ENCODE results near the gene EIF3L.

- TF ChIP-seq ZFP3 (CRISPR knock-in tag; IDR thresholded peaks at IDR 0.05) (no peak), CSRNP3 (CRISPR knock-in tag; IDR thresholded peaks at IDR 0.05) (no peak), ZNF565 (CRISPR knock-in tag; conservative IDR thresholded peaks at IDR 0.05; ENCODE audit: low read depth) (no peak)
- TF ChIP-seq, protein P1, sequence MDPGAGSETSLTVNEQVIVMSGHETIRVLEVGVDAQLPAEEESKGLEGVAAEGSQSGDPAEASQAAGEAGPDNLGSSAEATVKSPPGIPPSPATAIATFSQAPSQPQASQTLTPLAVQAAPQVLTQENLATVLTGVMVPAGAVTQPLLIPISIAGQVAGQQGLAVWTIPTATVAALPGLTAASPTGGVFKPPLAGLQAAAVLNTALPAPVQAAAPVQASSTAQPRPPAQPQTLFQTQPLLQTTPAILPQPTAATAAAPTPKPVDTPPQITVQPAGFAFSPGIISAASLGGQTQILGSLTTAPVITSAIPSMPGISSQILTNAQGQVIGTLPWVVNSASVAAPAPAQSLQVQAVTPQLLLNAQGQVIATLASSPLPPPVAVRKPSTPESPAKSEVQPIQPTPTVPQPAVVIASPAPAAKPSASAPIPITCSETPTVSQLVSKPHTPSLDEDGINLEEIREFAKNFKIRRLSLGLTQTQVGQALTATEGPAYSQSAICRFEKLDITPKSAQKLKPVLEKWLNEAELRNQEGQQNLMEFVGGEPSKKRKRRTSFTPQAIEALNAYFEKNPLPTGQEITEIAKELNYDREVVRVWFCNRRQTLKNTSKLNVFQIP (CRISPR knock-in tag; IDR thresholded peaks at IDR 0.05; ENCODE audit: borderline replicate concordance, low read depth): no peak
- TF ChIP-seq, protein P2, sequence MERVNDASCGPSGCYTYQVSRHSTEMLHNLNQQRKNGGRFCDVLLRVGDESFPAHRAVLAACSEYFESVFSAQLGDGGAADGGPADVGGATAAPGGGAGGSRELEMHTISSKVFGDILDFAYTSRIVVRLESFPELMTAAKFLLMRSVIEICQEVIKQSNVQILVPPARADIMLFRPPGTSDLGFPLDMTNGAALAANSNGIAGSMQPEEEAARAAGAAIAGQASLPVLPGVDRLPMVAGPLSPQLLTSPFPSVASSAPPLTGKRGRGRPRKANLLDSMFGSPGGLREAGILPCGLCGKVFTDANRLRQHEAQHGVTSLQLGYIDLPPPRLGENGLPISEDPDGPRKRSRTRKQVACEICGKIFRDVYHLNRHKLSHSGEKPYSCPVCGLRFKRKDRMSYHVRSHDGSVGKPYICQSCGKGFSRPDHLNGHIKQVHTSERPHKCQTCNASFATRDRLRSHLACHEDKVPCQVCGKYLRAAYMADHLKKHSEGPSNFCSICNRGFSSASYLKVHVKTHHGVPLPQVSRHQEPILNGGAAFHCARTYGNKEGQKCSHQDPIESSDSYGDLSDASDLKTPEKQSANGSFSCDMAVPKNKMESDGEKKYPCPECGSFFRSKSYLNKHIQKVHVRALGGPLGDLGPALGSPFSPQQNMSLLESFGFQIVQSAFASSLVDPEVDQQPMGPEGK (CRISPR knock-in tag; IDR thresholded peaks at IDR 0.05; ENCODE audit: borderline replicate concordance): no peak
Measured at GRCh38 chr22:37815593-37815992, 33.6 kb upstream of the EIF3L start.
